ENCODE measurements around the gene CARS2. TPM values are rescaled to one million over a fixed set of nuclear protein-coding genes. Genes with fewer than 3 reads are reported as not detected.

CARS2 gene
- total and polyA plus RNA-seq, 2 experiments from 2014 or later = 75.7 to 96.7 TPM

DNA sequence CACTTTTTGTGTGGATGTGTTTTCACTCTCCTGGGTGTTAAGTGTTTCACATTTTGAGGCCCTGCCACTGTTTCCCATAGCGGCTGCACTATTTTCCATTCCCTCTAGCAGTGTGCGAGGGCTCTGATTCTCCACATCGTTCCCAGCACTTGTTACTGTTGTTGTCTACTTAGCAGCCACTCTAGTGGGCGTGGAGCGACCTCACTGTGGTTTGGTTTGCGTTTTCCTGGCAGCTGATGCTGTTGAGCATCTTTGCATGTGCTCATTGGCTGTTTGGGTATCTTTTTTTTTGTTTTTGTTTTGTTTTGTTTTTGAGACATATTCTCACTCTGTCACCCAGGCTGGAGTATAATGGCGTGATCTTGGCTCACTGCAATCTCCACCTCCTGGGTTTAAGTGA is 76.2 kb downstream of the CARS2 start:
- Histone ChIP-seq H3F3A (ENCODE audit: insufficient read depth) (no peaks in the 10 kb centered on the region; the same call in 1 of the 2 replicates), H4K20me1 (ENCODE audit: insufficient read depth) (peaks cover 3% of the 10 kb centered on the region; the same call in 1 of the 2 replicates), H2AFZ (no peak overlapping the region), H3K9me3 (ENCODE audit: low read depth) (no peaks in the 10 kb centered on the region), H3K4me2 (ENCODE audit: unreplicated experiment) (no peak overlapping the region), H3K27me3 (replicated peaks; ENCODE audit: insufficient read depth) (no peaks in the 10 kb centered on the region), H3K9ac (no peak overlapping the region), H3K9me2 (ENCODE audit: insufficient read depth) (no peaks in the 10 kb centered on the region), H3K79me2 (ENCODE audit: insufficient read depth) (peaks cover 97% of the 10 kb centered on the region), H3K4me1 (ENCODE audit: insufficient read depth) (no peaks in the 10 kb centered on the region), H3K36me3 (ENCODE audit: low read depth) (peaks cover 17% of the 10 kb centered on the region; the same call in 1 of the 2 replicates), H3K4me3 (no peak overlapping the region), H3K27ac (no peak overlapping the region)
- no peak for DNase-seq
- in situ Hi-C loops (cut with MboI) = no loop called here
- 90 to 91% methylated on average over 7 of the region's 7 CpGs for WGBS, 2 experiments (ENCODE audit: low coverage in 1 of 2, low lambda C conversion rate in 2 of 2, missing lambda C conversion rate in 2 of 2)
- TF ChIP-seq EZH2phosphoT487 (IDR thresholded peaks at IDR 0.05; ENCODE audit: insufficient read depth, low read depth) (no peak), EZH2 (IDR thresholded peaks at IDR 0.05; ENCODE audit: insufficient read depth, poor library complexity, severe bottlenecking) (no peak)

DNA sequence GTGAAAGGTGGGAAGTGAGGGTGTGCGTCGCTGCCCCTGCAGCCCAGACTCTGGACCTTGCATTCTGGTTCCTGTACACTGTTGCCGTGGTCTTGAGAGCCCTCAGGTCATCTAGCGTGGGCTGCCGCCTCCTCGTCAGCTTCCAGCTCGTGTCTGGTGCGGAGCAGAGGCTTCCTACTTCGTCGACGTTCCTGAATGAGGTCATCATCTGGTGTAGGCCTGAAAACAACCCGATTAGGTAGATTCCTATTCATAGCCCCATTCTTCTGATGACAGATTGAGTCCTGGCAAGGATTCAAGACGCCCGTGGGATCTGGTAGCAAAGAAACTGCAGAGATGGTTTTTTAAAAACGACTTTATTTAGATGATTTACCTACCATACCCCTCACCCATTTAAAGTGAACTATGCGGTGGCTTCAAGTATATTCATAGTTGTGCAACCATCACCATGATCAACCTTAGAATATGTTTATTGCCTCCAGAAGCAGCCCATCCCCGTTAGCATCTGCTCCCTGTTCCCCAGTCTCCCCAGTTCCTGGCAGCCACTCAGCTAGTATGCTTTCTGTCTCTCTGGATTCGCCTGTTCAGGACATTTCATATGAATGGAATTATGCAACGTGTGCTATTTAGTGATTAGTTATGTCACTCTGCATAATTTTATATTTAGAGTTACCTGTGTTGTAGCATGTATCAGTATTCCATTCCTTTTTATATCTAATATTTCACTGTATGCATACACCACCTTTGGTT is 76.8 kb downstream of the CARS2 start:
- Histone ChIP-seq H3K4me3 (no peak overlapping the region), H3K27me3 (replicated peaks; ENCODE audit: insufficient read depth) (no peaks in the 10 kb centered on the region), H3F3A (ENCODE audit: insufficient read depth) (no peaks in the 10 kb centered on the region; the same call in 1 of the 2 replicates), H3K9ac (no peak overlapping the region), H3K4me2 (ENCODE audit: unreplicated experiment) (no peak overlapping the region), H2AFZ (no peak overlapping the region), H3K9me3 (ENCODE audit: low read depth) (no peaks in the 10 kb centered on the region), H3K79me2 (ENCODE audit: insufficient read depth) (peaks cover 97% of the 10 kb centered on the region), H3K36me3 (ENCODE audit: low read depth) (peaks cover 11% of the 10 kb centered on the region; the same call in 1 of the 2 replicates), H4K20me1 (ENCODE audit: insufficient read depth) (peaks cover 3% of the 10 kb centered on the region; the same call in 1 of the 2 replicates), H3K27ac (no peak overlapping the region), H3K9me2 (ENCODE audit: insufficient read depth) (no peaks in the 10 kb centered on the region), H3K4me1 (ENCODE audit: insufficient read depth) (no peaks in the 10 kb centered on the region)
- in situ Hi-C loops (cut with MboI) = no loop called here
- 83 to 84% methylated on average over 19 of the region's 19 CpGs for WGBS, 2 experiments (ENCODE audit: low coverage in 1 of 2, low lambda C conversion rate in 2 of 2, missing lambda C conversion rate in 2 of 2)
- TF ChIP-seq EZH2 (IDR thresholded peaks at IDR 0.05; ENCODE audit: insufficient read depth, poor library complexity, severe bottlenecking) (no peak), EZH2phosphoT487 (IDR thresholded peaks at IDR 0.05; ENCODE audit: insufficient read depth, low read depth) (no peak)
- no peak for DNase-seq

DNA sequence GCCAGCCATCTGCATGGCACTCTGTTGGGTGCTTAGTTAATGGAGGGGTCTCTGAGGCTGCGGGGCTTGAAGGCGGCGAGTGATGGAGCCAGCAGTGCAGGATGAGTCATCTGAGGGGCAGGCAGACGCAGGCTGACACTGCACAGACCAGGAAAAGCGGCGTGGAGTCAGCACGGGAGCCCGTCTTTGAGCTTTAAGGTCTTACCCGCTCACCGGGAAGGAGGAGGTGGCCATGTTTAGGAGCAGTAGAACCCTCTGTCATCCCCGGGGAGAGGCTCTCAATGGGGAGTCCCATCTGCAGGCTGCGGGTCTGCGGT is 77.5 kb downstream of the CARS2 start:
- Histone ChIP-seq H3K9ac (no peak overlapping the region), H3K79me2 (ENCODE audit: insufficient read depth) (peaks cover 97% of the 10 kb centered on the region)
- WGBS, 2 experiments (ENCODE audit: low coverage in 1 of 2, low lambda C conversion rate in 2 of 2, missing lambda C conversion rate in 2 of 2) = 86 to 88% methylated on average over 13 of the region's 13 CpGs

DNA sequence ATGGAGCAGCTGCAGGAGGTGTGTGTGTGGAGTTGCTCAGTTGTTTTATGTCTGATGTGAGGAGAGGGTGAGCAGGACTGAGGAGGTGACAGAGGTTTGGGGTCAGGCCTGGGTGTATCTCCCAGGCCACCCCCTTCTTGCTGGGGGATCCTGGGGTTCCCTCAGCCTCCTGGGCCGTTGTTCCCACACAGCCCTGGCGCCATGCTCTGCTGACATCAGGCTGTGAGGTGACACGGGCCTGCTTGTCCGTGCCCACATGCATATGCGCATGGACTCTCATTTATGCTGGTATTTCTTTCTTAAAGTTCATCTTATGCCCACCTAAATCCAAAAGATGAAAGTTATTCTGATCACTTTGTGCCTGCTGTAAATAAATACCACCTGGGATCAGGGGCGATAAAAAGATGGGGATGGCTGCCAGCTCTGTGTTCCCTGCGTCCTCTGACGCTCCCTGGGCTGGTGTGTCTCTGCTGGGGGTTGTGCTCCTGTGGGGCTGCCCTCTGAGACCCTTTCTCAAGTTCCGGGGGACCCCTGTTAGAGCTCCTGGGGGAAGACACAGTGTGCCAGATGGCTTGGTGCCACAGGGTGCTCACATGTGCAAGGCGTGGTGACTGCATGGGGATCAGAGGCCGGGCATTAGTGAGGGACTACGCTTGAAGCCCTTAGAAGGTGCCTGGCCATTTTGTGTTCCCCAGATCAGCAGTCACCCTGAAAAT is 78.0 kb downstream of the CARS2 start:
- H4K20me1 ChIP-seq (ENCODE audit: insufficient read depth) = peaks cover 3% of the 10 kb centered on the region; the same call in 1 of the 2 replicates
- no peaks in the 10 kb centered on the region for H3K9me2 ChIP-seq (ENCODE audit: insufficient read depth)
- no peaks in the 10 kb centered on the region; the same call in 1 of the 2 replicates for H3F3A ChIP-seq (ENCODE audit: insufficient read depth)
- 72 to 76% methylated on average over 12 of the region's 12 CpGs for WGBS, 2 experiments (ENCODE audit: low coverage in 1 of 2, low lambda C conversion rate in 2 of 2, missing lambda C conversion rate in 2 of 2)
- H3K36me3 ChIP-seq (ENCODE audit: low read depth) = 0 out of 2 replicates have a peak, but pooled peaks cover 7% of the 10 kb centered on the region
- H3K4me1 ChIP-seq (ENCODE audit: insufficient read depth) = no peaks in the 10 kb centered on the region
- H3K9me3 ChIP-seq (ENCODE audit: low read depth) = no peaks in the 10 kb centered on the region
- no peaks in the 10 kb centered on the region for H3K27me3 ChIP-seq (replicated peaks; ENCODE audit: insufficient read depth)
- no peak overlapping the region for H3K27ac ChIP-seq
- H3K9ac ChIP-seq = no peak overlapping the region
- no peak for DNase-seq
- H2AFZ ChIP-seq = no peak overlapping the region
- no peak overlapping the region for H3K4me3 ChIP-seq
- TF ChIP-seq EZH2phosphoT487 (IDR thresholded peaks at IDR 0.05; ENCODE audit: insufficient read depth, low read depth) (no peak), EZH2 (IDR thresholded peaks at IDR 0.05; ENCODE audit: insufficient read depth, poor library complexity, severe bottlenecking) (no peak)
- in situ Hi-C loops (cut with MboI) = no loop called here
- H3K79me2 ChIP-seq (ENCODE audit: insufficient read depth) = peaks cover 98% of the 10 kb centered on the region
- H3K4me2 ChIP-seq (ENCODE audit: unreplicated experiment) = no peak overlapping the region

More for the DNA sequence above, 77.5 kb downstream of the CARS2 start:
- no peak overlapping the region for H3K4me2 ChIP-seq (ENCODE audit: unreplicated experiment)
- no peaks in the 10 kb centered on the region for H3K9me2 ChIP-seq (ENCODE audit: insufficient read depth)
- H3F3A ChIP-seq (ENCODE audit: insufficient read depth) = no peaks in the 10 kb centered on the region; the same call in 1 of the 2 replicates
- H3K27me3 ChIP-seq (replicated peaks; ENCODE audit: insufficient read depth) = no peaks in the 10 kb centered on the region
- 0 out of 2 replicates have a peak, but pooled peaks cover 7% of the 10 kb centered on the region for H3K36me3 ChIP-seq (ENCODE audit: low read depth)
- in situ Hi-C loops (cut with MboI) = no loop called here
- no peak for DNase-seq
- H3K4me1 ChIP-seq (ENCODE audit: insufficient read depth) = no peaks in the 10 kb centered on the region
- no peak overlapping the region for H2AFZ ChIP-seq
- TF ChIP-seq EZH2 (IDR thresholded peaks at IDR 0.05; ENCODE audit: insufficient read depth, poor library complexity, severe bottlenecking) (no peak), EZH2phosphoT487 (IDR thresholded peaks at IDR 0.05; ENCODE audit: insufficient read depth, low read depth) (no peak)
- no peak overlapping the region for H3K27ac ChIP-seq
- H4K20me1 ChIP-seq (ENCODE audit: insufficient read depth) = peaks cover 3% of the 10 kb centered on the region; the same call in 1 of the 2 replicates
- H3K9me3 ChIP-seq (ENCODE audit: low read depth) = no peaks in the 10 kb centered on the region
- H3K4me3 ChIP-seq = no peak overlapping the region
